SK-N-SH (cell line): Measurements from ENCODE around the gene KIFAP3.

Experiments
- CTCF ChIP-seq: fragments of 200-600 bp; sonication (generic); IDR thresholded peaks from 2 replicates; pipeline ENCODE4 v1.6.1; 2017; ENCODE audit warnings: antibody characterized with exemption, mild to moderate bottlenecking, moderate library complexity
- EP300 ChIP-seq, 2 experiments: IDR thresholded peaks; 2 replicates each; pipeline versions ENCODE4 v1.4.0 to v1.6.1; 2012; ENCODE audit warnings: borderline replicate concordance in 1 of 2, low read depth in 1 of 2, low read length in 1 of 2
- EZH2phosphoT487 ChIP-seq: fragments of 200-600 bp; sonication (generic); IDR thresholded peaks from 2 replicates; pipeline ENCODE4 v1.6.1; 2017; ENCODE audit warnings: low read depth, mixed run types, mild to moderate bottlenecking, antibody characterized with exemption, moderate library complexity, borderline replicate concordance
- FOXJ3 ChIP-seq: sonication (generic); formaldehyde crosslinking; IDR thresholded peaks from 2 replicates; pipeline ENCODE4 v1.5.1; 2020; ENCODE audit warnings: mild to moderate bottlenecking, missing genetic modification reagents
- IRF3 ChIP-seq: fragments of 150-350 bp; IDR thresholded peaks from 2 replicates; pipeline ENCODE4 v1.6.1; 2016; ENCODE audit warnings: mild to moderate bottlenecking, low read depth, low read length
- JUND ChIP-seq: IDR thresholded peaks from 2 replicates; pipeline ENCODE4 v1.4.0; 2012
- MXI1 ChIP-seq: IDR thresholded peaks from 2 replicates; pipeline ENCODE4 v1.6.1; 2012; ENCODE audit warnings: mild to moderate bottlenecking, low read depth, low read length, improper control_type of control experiment
- NFIC ChIP-seq: IDR thresholded peaks from 2 replicates; pipeline ENCODE4 v1.4.0; 2012; ENCODE audit warnings: borderline replicate concordance
- PBX3 ChIP-seq: IDR thresholded peaks from 2 replicates; pipeline ENCODE4; 2012
- POLR2AphosphoS5 ChIP-seq: IDR thresholded peaks from 2 replicates; pipeline ENCODE4 v1.6.1; 2012; ENCODE audit warnings: low read depth, low read length
- RAD21 ChIP-seq: IDR thresholded peaks from 2 replicates; pipeline ENCODE4 v1.6.1; 2012; ENCODE audit warnings: mild to moderate bottlenecking, low read length
- RCOR1 ChIP-seq: fragments of 150-350 bp; IDR thresholded peaks from 2 replicates; pipeline ENCODE4 v1.6.1; 2017; ENCODE audit warnings: antibody characterized with exemption, low read length

GRCh38 chr1:169970114-169970513 lies 104.4 kb downstream of the KIFAP3 start:
- TF ChIP-seq CTCF (no peak), JUND (no peak), NFIC (no peak), FOXJ3 (CRISPR knock-in tag) (no peak), EZH2phosphoT487 (no peak), POLR2AphosphoS5 (no peak), PBX3 (no peak), IRF3 (no peak), RCOR1 (no peak), MXI1 (no peak), RAD21 (no peak), EP300 (IDR thresholded peaks at IDR 0.05; ENCODE audit: borderline replicate concordance in 1 of 2, low read depth in 1 of 2, low read length in 1 of 2) (no peak)
